GM12873 (cell line): ENCODE measurements around the gene RNF217.

ENCODE experiments used
- CTCF ChIP-seq: IDR thresholded peaks from 2 replicates; pipeline ENCODE4 v1.5.1; 2012; ENCODE audit warnings: low read depth, mild to moderate bottlenecking, moderate library complexity, low read length, control low read depth; ENCODE audit not compliant: insufficient read depth; ENCODE audit errors: missing control alignments

Gene RNF217

GRCh38 chr6:125116710-125117109 lies 154.5 kb downstream of the RNF217 start:
- TF ChIP-seq CTCF = no peak

GRCh38 chr6:125117818-125118217 lies 155.6 kb downstream of the RNF217 start:
- TF ChIP-seq CTCF = no peak

GRCh38 chr6:125120054-125120590 lies 157.9 kb downstream of the RNF217 start:
- no peak for TF ChIP-seq CTCF

GRCh38 chr6:125121894-125122293 lies 159.7 kb downstream of the RNF217 start:
- no peak for TF ChIP-seq CTCF

GRCh38 chr6:125123051-125123450 lies 160.8 kb downstream of the RNF217 start:
- TF ChIP-seq CTCF = no peak

- no peak for TF ChIP-seq CTCF
Observed at GRCh38 chr6:125123468-125124048, 161.3 kb downstream of the RNF217 start.

- TF ChIP-seq CTCF = no peak
Observed at GRCh38 chr6:125124049-125124669, 161.9 kb downstream of the RNF217 start.
